HepG2 (cell line): ENCODE measurements around the gene CACNA2D1. TPM values are rescaled to one million over a fixed set of nuclear protein-coding genes. Genes with fewer than 3 reads are reported as not detected.

Experiments
- ATAC-seq: fragments of 200-7000 bp; cut with Tn5 transposase; 3 replicates; pipeline ENCODE4 v1.9.1; 2020; ENCODE audit warnings: mild to moderate bottlenecking, moderate library complexity
- BruUV-seq: library from RNA; stranded (reverse); fragments of 400-500 nt; replicated peaks from 2 replicates; lab custom pipeline; 2021; lab: Mats Ljungman, UMichigan
- CTCF ChIA-PET: fragments of 300-600 bp; formaldehyde crosslinking; extraction: SDS; loops from one replicate; lab custom pipeline; 2021; ENCODE audit warnings: low total read pairs, inconsistent platforms, low intra/inter-chr PET ratio; lab: Yijun Ruan, JAX
- POLR2A ChIA-PET: fragments of 350-600 bp; sonication (Branson Sonifier 250); formaldehyde crosslinking; loops from one replicate; lab custom pipeline; 2020; ENCODE audit warnings: antibody characterized with exemption, inconsistent platforms; lab: Yijun Ruan, JAX
- DNase-seq: peaks from one replicate; pipeline ENCODE4 v3.0.0-alpha.2; 2015; ENCODE audit warnings: low spot score
- FAIRE-seq: peaks from 3 replicates; lab custom pipeline; 2011; peaks lifted over from hg19 to GRCh38; lab: Jason Lieb, UNC
- H2AFZ ChIP-seq: one replicate; pipeline ENCODE4 v1.6.1; 2011; ENCODE audit warnings: low read length, inconsistent platforms
- H3K27ac ChIP-seq: fragments of 300-600 bp; 3 replicates; pipeline ENCODE4 v1.8.0; 2011; ENCODE audit warnings: mixed run types, mild to moderate bottlenecking, mixed read lengths, low read length, inconsistent platforms; ENCODE audit not compliant: insufficient read depth; ENCODE audit errors: extremely low read length
- H3K27me3 ChIP-seq, 2 experiments: fragments of 200-600 bp in 1 of 2; 2 replicates in 1 of 2; 3 replicates in 1 of 2; pipeline versions ENCODE4 v1.6.0 to v1.8.0; 2011; ENCODE audit warnings: low read length in 2 of 2, mild to moderate bottlenecking in 2 of 2, moderate library complexity in 2 of 2, inconsistent platforms in 1 of 2; ENCODE audit not compliant: insufficient read depth in 2 of 2, control insufficient read depth in 1 of 2
- H3K36me3 ChIP-seq, 2 experiments: fragments of 200-600 bp in 1 of 2; replicated peaks in 1 of 2; 2 replicates in 1 of 2; 3 replicates in 1 of 2; pipeline versions ENCODE4 v1.5.1 to v1.8.0; 2011; ENCODE audit warnings: low read length in 2 of 2, inconsistent platforms in 1 of 2; ENCODE audit not compliant: insufficient read depth in 2 of 2, control insufficient read depth in 1 of 2
- H3K4me1 ChIP-seq: 2 replicates; pipeline ENCODE4 v1.5.1; 2012; ENCODE audit warnings: low read length, inconsistent platforms; ENCODE audit not compliant: insufficient read depth
- H3K4me2 ChIP-seq: 2 replicates; pipeline ENCODE4 v1.6.0; 2011; ENCODE audit warnings: low read depth, low read length, inconsistent platforms
- H3K4me3 ChIP-seq, 3 experiments: fragments of 200-600 bp in 1 of 3; sonication (generic), shearing (Covaris generic) in 1 of 3; replicated peaks in 1 of 3; 2 replicates each; pipeline ENCODE4 v1.5.1; 2011 to 2016; ENCODE audit warnings: low read length in 3 of 3, inconsistent platforms in 2 of 3, low read depth in 2 of 3, mild to moderate bottlenecking in 2 of 3, control low read depth in 1 of 3, mixed read lengths in 1 of 3; ENCODE audit not compliant: insufficient read depth in 1 of 3
- H3K79me2 ChIP-seq: one replicate; pipeline ENCODE4 v1.6.1; 2011; ENCODE audit warnings: low read length, inconsistent platforms; ENCODE audit not compliant: insufficient read depth
- H3K9ac ChIP-seq: 2 replicates; pipeline ENCODE4 v1.6.0; 2011; ENCODE audit warnings: mild to moderate bottlenecking, low read depth, low read length, inconsistent platforms; ENCODE audit not compliant: insufficient read depth
- H3K9me3 ChIP-seq: 2 replicates; pipeline ENCODE4 v1.5.1; 2012; ENCODE audit warnings: mild to moderate bottlenecking, low read length
- H4K20me1 ChIP-seq: 2 replicates; pipeline ENCODE4 v1.6.0; 2011; ENCODE audit warnings: inconsistent platforms, mild to moderate bottlenecking, low read length, moderate library complexity; ENCODE audit not compliant: insufficient read depth
- ATF5 ChIP-seq: sonication (generic); formaldehyde crosslinking; IDR thresholded peaks from 2 replicates; pipeline ENCODE4 v1.4.0; 2020; ENCODE audit warnings: mild to moderate bottlenecking, low read depth, missing genetic modification reagents
- ATF7 ChIP-seq, 2 experiments: fragments of 450-650 bp in 1 of 2; sonication (generic) in 1 of 2; formaldehyde crosslinking in 1 of 2; IDR thresholded peaks; 2 replicates each; pipeline versions ENCODE4 v1.4.0 to v1.6.1; 2016 to 2020; ENCODE audit warnings: antibody characterized with exemption in 1 of 2, mild to moderate bottlenecking in 1 of 2, missing genetic modification reagents in 1 of 2
- CC2D1A ChIP-seq: sonication (generic); formaldehyde crosslinking; IDR thresholded peaks from 2 replicates; pipeline ENCODE4 v1.8.1; 2023; ENCODE audit warnings: mild to moderate bottlenecking, missing genetic modification reagents
- CREB1 ChIP-seq, 2 experiments: fragments of 450-650 bp in 1 of 2; IDR thresholded peaks; 2 replicates each; pipeline ENCODE4 v1.6.1; 2016 to 2017; ENCODE audit warnings: control low read depth in 1 of 2, mild to moderate bottlenecking in 1 of 2, missing compliant biosample characterization in 1 of 2, missing genetic modification characterization in 1 of 2
- KDM6A ChIP-seq: IDR thresholded peaks from 2 replicates; pipeline ENCODE4 v1.6.1; 2016; ENCODE audit warnings: low read depth
- MEIS2 ChIP-seq: sonication (generic); formaldehyde crosslinking; IDR thresholded peaks from 2 replicates; pipeline ENCODE4 v1.9.0; 2021; ENCODE audit warnings: mild to moderate bottlenecking, missing genetic modification reagents
- NR2C2 ChIP-seq: sonication (generic); formaldehyde crosslinking; IDR thresholded peaks from 2 replicates; pipeline ENCODE4 v1.4.0; 2020; ENCODE audit warnings: missing genetic modification reagents, mild to moderate bottlenecking, moderate library complexity, borderline replicate concordance
- RCOR2 ChIP-seq: IDR thresholded peaks from 2 replicates; pipeline ENCODE4 v1.6.1; 2016; ENCODE audit warnings: missing biosample characterization, missing genetic modification reagents
- RXRB ChIP-seq: IDR thresholded peaks from 2 replicates; pipeline ENCODE4 v1.6.1; 2016; ENCODE audit warnings: borderline replicate concordance, missing genetic modification reagents, missing compliant biosample characterization
- WGBS: methylation state at CpG from one replicate; pipeline ENCODE4 v1.1.6; 2017; ENCODE audit warnings: low lambda C conversion rate; 5-methylcytosine and 5-hydroxymethylcytosine counted together
- in situ Hi-C: cut with HindIII; loops from 2 replicates; pipeline ENCODE4 v1.10.0; 2017; ENCODE audit warnings: low pct_unique_long_range_greater_than_20kb; ENCODE audit not compliant: extremely low pct_ligation_motif_present
- intact Hi-C: fragments of 100-400 bp; cut with micrococcal nuclease; formaldehyde crosslinking; loops from one replicate; pipeline ENCODE4 v1.10.0; 2022; ENCODE audit not compliant: unreplicated experiment
- polyA plus RNA-seq, 8 experiments: library from polyadenylated mRNA; depleted of rRNA in 3 of 8; stranded (reverse) in 7 of 8; unstranded in 1 of 8; fragments of >200 nt; fragmentation: Illumina TruSeq in 4 of 8; extraction: Trizol in 4 of 8; gene quantifications; 2 replicates each; pipeline versions ENCODE4 v1.2.1 to v1.2.3, GENCODE V29; 2011 to 2016; ENCODE audit warnings: low read depth in 4 of 8, missing spikeins in 1 of 8, mixed read lengths in 1 of 8; ENCODE audit not compliant: insufficient read depth in 1 of 8
- total RNA-seq, 5 experiments: library from RNA; depleted of rRNA; stranded (reverse); fragments of >200 nt; fragmentation: Illumina TruSeq; extraction: Trizol; gene quantifications; 2 replicates each; pipeline ENCODE4 v1.2.3, GENCODE V29; 2016; ENCODE audit warnings: low read depth in 1 of 5

The CACNA2D1 gene
- total and polyA plus RNA-seq, 2 of the 13 experiments (the other 11 are each of a cell fraction or from before 2014, with no cell fraction given) = not detected

- in situ Hi-C loops = no loop called here
- Histone ChIP-seq H3K4me2 (no peak overlapping the region), H3K27me3 (no peaks in the 10 kb centered on the region), H3K4me3 (no peak overlapping the region), H3K9ac (no peak overlapping the region), H3K79me2 (no peaks in the 10 kb centered on the region), H3K27ac (no peak overlapping the region), H2AFZ (no peak overlapping the region), H3K9me3 (no peaks in the 10 kb centered on the region), H4K20me1 (no peaks in the 10 kb centered on the region), H3K36me3 (no peaks in the 10 kb centered on the region), H3K4me1 (no peaks in the 10 kb centered on the region)
- WGBS = 0% methylated on average over 2 of the region's 2 CpGs
- CTCF ChIA-PET = no interaction called here
- FAIRE-seq (no peak), DNase-seq (no peak), ATAC-seq (no peak)
- POLR2A ChIA-PET = no interaction called here
- BruUV-seq = no TSS peak
- TF ChIP-seq ATF7 (IDR thresholded peaks at IDR 0.05) (0 out of 2 replicates have a peak, but pooled peaks have one; percentile 7), ATF7 (CRISPR knock-in tag; IDR thresholded peaks at IDR 0.05) (no peak), RXRB (CRISPR knock-in tag) (no peak), CC2D1A (no peak), MEIS2 (CRISPR knock-in tag) (no peak), RCOR2 (CRISPR knock-in tag) (no peak), CREB1 (IDR thresholded peaks at IDR 0.05) (peak; percentile 57), CREB1 (CRISPR knock-in tag; IDR thresholded peaks at IDR 0.05) (no peak), KDM6A (CRISPR knock-in tag) (no peak), ATF5 (CRISPR knock-in tag) (no peak), NR2C2 (CRISPR knock-in tag) (no peak)
- TF ChIP-seq, all 625 proteins: peak for 2
- intact Hi-C loops = no loop called here
These were observed 453.2 kb downstream of the CACNA2D1 start for GRCh38 chr7:81990395-81990794.
